Measurements from ENCODE around the gene FILIP1. TPM values are rescaled to one million over a fixed set of nuclear protein-coding genes. Genes with fewer than 3 reads are reported as not detected.

Gene FILIP1
- polyA plus RNA-seq, 2 of the 4 experiments (the other 2 are of a cell fraction) = 2.3 to 15.6 TPM

- peak overlapping the region; percentile 76 to 78 for H3K27ac ChIP-seq
- peak overlapping the region; percentile 65 for H3K4me2 ChIP-seq
- CTCF ChIA-PET = interaction anchor here (0.9 to 1.7 kb wide), 3 partner anchors 15 to 150 kb away, joined by 3 to 4 read pairs (median 3); no protein-coding TSS in a partner anchor
- no peak overlapping the region for H3K4me3 ChIP-seq
- 6% methylated on average over 2 of the region's 2 CpGs for WGBS (ENCODE audit: missing lambda C conversion rate)
- POLR2A ChIA-PET = interaction anchor here (1.5 to 1.6 kb wide), 2 partner anchors 8 to 91 kb away, joined by 3 to 4 read pairs; partner anchors contain the start of gene TMEM30A
- no peak for FAIRE-seq
- DNase-seq (ENCODE audit: low read depth in 1 of 2, low spot score in 1 of 2) = peak; percentile 10 to 82
- H3K4me1 ChIP-seq = peaks cover 46% of the 10 kb centered on the region
- ATAC-seq = peak; percentile 76 to 89
- no peak for TF ChIP-seq HMGXB4 (CRISPR knock-in tag; IDR thresholded peaks at IDR 0.05; ENCODE audit: borderline replicate concordance)
- no peak for TF ChIP-seq POLR2A (IDR thresholded peaks at IDR 0.05; ENCODE audit: low read length)
- TF ChIP-seq ZFP36 (IDR thresholded peaks at IDR 0.05; ENCODE audit: borderline replicate concordance, partially characterized antibody) = no peak
- no peak; a peak in 1 of 5 replicates for TF ChIP-seq JUN (IDR thresholded peaks at IDR 0.05)
- TF ChIP-seq HEYL (CRISPR knock-in tag; IDR thresholded peaks at IDR 0.05) = no peak
- no peak for TF ChIP-seq SREBF2 (IDR thresholded peaks at IDR 0.05)
- TF ChIP-seq CEBPB (IDR thresholded peaks at IDR 0.05) = peak in 1 of 2 experiments; percentile 4; a peak in 1 of 4 replicates
- peak; percentile 49; the same call in 1 of the 2 replicates for TF ChIP-seq GATA3 (IDR thresholded peaks at IDR 0.05; ENCODE audit: borderline replicate concordance)
- no peak for TF ChIP-seq ATOH8 (CRISPR knock-in tag; IDR thresholded peaks at IDR 0.05; ENCODE audit: low read depth)
- no peak for TF ChIP-seq FOSL2 (IDR thresholded peaks at IDR 0.05)
- TF ChIP-seq FOSL2 (CRISPR knock-in tag; IDR thresholded peaks at IDR 0.05) = peak; percentile 62
- H3K9me3 ChIP-seq = no peaks in the 10 kb centered on the region
Observed at GRCh38 chr6:75376347-75377024, 117.1 kb downstream of the FILIP1 start.

- ATAC-seq (peak in 1 of 2 experiments; percentile 55; a peak in 3 of 6 replicates), FAIRE-seq (no peak), DNase-seq (ENCODE audit: low read depth in 1 of 2, low spot score in 1 of 2) (no peak)
- no peaks in the 10 kb centered on the region for H3K9me3 ChIP-seq
- POLR2A ChIA-PET = interaction anchor here (1.6 kb wide), 1 partner anchor 90 kb away, joined by 3 read pairs; the partner anchor contains the start of gene TMEM30A
- CTCF ChIA-PET = interaction anchor here (1.2 to 1.7 kb wide), 2 partner anchors 78 to 152 kb away, joined by 3 to 4 read pairs; no protein-coding TSS in a partner anchor
- H3K4me3 ChIP-seq = no peak overlapping the region
- peak overlapping the region; percentile 76 for H3K27ac ChIP-seq
- peak overlapping the region; percentile 65 for H3K4me2 ChIP-seq
- TF ChIP-seq BCL3 (IDR thresholded peaks at IDR 0.05) = no peak
- no peak for TF ChIP-seq MYC (IDR thresholded peaks at IDR 0.05; ENCODE audit: borderline replicate concordance, low read length)
- no peak for TF ChIP-seq KDM1A (IDR thresholded peaks at IDR 0.05; ENCODE audit: low read depth)
- TF ChIP-seq NR3C1 (IDR thresholded peaks at IDR 0.05) = no peak
- no peak for TF ChIP-seq RARB (CRISPR knock-in tag; IDR thresholded peaks at IDR 0.05)
- TF ChIP-seq FOSL2 (IDR thresholded peaks at IDR 0.05) = no peak
- no peak for TF ChIP-seq FOSL2 (CRISPR knock-in tag; IDR thresholded peaks at IDR 0.05)
- TF ChIP-seq ZC3H11A (IDR thresholded peaks at IDR 0.05) = no peak
- TF ChIP-seq RAD21 (conservative IDR thresholded peaks at IDR 0.05 in 1 of 2, IDR thresholded peaks at IDR 0.05 in 1 of 2) = no peak
- TF ChIP-seq NFE2L2 (conservative IDR thresholded peaks at IDR 0.05; ENCODE audit: low read length) = no peak
- no peak for TF ChIP-seq KDM5A (IDR thresholded peaks at IDR 0.05)
- no peak for TF ChIP-seq USF2 (IDR thresholded peaks at IDR 0.05)
- no peak for TF ChIP-seq ELK1 (IDR thresholded peaks at IDR 0.05; ENCODE audit: low read depth, low read length)
- TF ChIP-seq POLR2AphosphoS2 (conservative IDR thresholded peaks at IDR 0.05; ENCODE audit: low read length) = no peak
- no peak for TF ChIP-seq TFCP2L1 (CRISPR knock-in tag; IDR thresholded peaks at IDR 0.05)
- TF ChIP-seq CHD2 (IDR thresholded peaks at IDR 0.05; ENCODE audit: low read length, partially characterized antibody) = no peak
- no peak for TF ChIP-seq CEBPB (IDR thresholded peaks at IDR 0.05)
- TF ChIP-seq POLR2A (IDR thresholded peaks at IDR 0.05; ENCODE audit: low read length) = no peak
- WGBS (ENCODE audit: missing lambda C conversion rate) = 64% methylated on average over 5 of the region's 5 CpGs
- H3K4me1 ChIP-seq = peaks cover 53% of the 10 kb centered on the region
Observed at GRCh38 chr6:75374961-75375400, 118.6 kb downstream of the FILIP1 start.

Data from A549 (cell line).